Stimulated activated CD4-positive, alpha-beta T cell treated with anti-CD3 and anti-CD28 coated beads, Interleukin-1b, Interleukin-23, amount 100 ng/mL, for 4 hours (primary cell): ENCODE data around the gene CYSTM1.
A peak's percentile ranks its signal among the peaks of the same experiment; 100 is the strongest.

Source experiments
- DNase-seq, 2 donors: peaks; one replicate each; pipeline ENCODE4 v3.0.0-alpha.2; 2020; ENCODE audit warnings: low read depth in 2 of 2

CYSTM1 gene

DNA sequence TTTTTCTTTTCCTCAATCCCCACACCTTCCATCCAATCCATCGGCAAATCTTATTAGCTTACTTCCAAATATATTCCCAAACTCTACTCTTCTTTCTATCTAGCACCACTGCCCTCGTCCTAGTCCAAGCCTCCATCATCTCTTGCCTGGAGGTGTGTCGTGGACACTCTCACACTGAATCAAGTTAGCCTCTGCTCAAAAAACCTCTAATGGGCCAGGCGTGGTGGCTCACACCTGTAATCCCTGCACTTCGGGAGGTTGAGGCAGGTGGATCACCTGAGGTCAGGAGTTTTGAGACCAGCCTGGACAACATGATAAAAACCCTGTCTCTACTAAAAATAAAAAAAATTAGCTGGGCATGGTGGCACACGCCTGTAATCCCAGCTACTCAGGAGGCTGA, 81.7 kb downstream of the CYSTM1 start:
- no peak for DNase-seq

DNA sequence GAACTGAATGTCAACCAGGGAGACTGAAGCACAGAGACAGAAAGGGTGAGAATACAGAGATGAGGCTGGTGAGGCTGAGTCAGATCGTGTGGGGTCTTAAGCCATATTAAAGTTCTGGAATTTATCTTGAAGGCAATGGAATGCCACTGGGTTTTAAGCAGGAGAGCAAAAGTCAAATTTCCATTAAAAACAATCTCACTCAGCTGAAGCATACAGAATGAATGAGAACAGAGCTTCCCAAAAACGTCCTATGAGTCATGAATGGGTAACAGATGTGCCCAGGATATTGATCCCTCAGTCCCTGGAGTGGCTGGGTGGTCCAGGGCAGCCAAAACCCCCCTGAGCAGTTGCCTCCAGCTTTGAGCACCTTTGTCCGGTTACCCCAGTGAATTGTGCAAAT, 83.0 kb downstream of the CYSTM1 start:
- DNase-seq = no peak

GRCh38 chr5:140258873-140259272, 83.9 kb downstream of the CYSTM1 start:
- no peak for DNase-seq

- no peak for DNase-seq
These were observed 84.5 kb downstream of the CYSTM1 start for GRCh38 chr5:140259500-140259899.

GRCh38 chr5:140260089-140260656, 85.2 kb downstream of the CYSTM1 start:
- no peak for DNase-seq

DNA sequence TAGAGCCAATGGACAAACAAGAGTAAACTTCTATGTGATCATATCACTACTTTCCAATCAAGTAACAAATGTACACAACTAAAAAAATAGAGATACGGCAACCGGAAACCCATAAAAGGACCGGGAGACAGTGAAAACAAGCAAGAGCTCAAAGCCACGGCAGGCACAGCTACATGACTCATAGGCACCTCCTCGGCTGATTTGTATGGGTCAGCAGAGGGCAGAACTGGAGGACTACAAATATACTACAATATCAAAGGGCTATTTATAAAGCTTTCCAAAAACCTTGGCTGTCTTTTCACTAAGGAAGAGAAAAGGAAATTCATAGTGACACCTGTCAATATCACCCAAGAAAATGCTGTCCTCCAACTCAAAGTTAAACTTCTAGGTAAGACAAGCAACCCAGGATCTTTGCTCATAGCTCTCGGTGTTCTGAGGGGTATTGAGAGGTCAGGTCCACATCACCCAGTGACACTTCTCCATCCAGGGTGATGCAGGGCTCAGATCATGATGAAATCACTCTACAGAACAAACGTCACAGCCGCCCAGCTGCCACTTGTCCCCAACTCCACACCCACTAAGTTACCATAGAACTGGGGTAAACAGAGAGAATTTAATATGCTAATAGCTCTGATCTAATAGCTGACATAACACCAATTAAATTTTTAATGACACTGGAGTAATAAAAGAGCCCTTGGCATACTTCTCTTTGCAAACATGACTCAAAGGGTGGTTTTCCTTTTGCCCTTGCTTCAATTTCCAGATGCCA, 86.6 kb downstream of the CYSTM1 start:
- peak in 1 of 2 donors; percentile 6 for DNase-seq

DNA sequence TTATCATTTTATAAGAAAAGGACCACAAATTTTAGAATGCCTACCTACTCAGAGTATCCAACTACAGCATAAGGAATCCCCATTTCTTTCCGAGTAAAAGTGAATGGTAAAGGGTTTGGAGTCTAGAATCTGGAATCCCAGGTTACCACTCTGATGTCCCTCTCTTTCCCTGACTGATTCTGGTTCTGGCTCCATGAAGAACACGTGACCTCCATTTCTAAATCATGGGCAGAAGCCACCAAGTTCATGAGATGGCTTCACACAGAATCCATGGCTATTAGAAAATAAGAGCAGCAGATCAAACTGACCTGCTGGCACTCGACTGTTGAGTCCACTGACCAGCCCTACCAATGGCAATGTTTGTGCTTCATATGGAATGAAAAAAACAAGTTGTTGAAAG, 87.2 kb downstream of the CYSTM1 start:
- no peak for DNase-seq

GRCh38 chr5:140262839-140263238, 87.9 kb downstream of the CYSTM1 start:
- DNase-seq = no peak

- no peak for DNase-seq
These were observed 90.9 kb downstream of the CYSTM1 start for GRCh38 chr5:140265845-140266244.

DNA sequence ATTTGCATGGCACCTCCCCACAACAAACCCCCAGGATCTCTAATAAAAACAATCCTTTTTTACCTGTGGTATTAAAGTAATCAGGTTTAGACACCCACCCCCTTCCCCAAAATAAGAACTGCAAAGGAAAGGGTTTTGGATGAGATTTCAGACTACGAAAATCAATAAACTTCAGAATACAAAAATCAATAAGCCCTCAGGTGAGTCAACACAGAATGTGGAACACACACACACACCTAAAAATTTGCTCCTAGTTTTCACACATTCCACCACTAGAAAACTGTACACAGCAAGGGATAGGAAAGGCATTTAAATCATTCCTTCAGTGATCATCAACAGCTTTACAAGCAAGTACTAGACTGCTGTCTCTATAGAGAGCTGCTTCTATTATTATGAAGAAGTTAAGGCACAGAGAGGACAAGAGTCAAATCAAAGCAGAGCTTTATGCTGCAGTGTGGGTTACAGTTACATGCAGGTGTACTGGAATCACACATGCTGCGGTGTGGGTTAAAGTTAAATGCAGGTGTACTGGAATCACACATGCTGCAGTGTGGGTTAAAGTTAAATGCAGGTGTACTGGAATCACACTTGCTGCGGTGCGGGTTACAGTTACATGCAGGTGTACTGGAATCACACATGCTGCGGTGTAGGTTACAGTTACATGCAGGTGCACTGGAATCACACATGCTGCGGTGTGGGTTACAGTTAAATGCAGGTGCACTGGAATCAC, 91.6 kb downstream of the CYSTM1 start:
- no peak for DNase-seq

GRCh38 chr5:140267201-140267540, 92.2 kb downstream of the CYSTM1 start:
- DNase-seq = no peak

GRCh38 chr5:140267559-140268018, 92.6 kb downstream of the CYSTM1 start:
- no peak for DNase-seq

DNA sequence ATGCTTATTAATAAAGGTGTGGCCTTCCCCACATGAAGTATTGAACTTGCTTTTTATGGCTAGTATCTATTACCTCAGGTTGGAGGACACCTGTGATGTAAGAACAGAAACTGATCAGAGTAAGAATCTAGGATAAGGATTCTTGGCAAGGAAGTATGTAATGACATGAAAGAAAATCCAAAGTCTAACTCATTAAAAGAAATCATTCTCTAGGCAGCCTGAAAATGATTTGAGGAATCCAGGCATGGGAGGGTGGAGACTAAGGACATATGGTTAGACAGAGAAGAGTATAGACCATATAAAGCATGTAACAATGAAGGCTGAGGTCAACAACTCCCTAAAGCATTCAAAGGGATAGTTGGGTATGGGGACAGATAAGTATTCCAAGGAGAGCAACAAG, 95.0 kb downstream of the CYSTM1 start:
- no peak for DNase-seq

DNA sequence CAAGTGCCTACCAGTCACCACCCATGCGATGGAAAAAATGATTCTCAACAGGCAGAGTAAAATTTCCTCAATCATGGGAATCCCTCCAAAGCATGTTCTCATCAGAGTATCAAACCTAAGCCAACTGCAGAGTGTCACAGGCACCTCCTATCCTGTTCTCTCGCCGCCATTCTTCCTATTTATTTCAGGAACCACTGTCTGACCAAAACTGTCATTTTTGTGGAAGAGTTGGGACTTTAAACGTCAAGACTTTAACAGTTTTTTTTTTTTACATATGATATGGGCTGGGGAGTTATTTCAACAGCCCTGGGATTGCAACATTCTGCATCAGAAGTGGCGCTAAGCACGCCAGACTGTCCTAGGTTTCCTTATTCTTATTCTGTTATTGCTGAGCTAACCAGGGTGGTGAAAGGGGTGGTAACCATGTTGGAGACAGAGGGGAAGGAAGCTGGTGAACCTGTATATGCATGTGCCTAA, 98.5 kb downstream of the CYSTM1 start:
- DNase-seq = no peak

DNA sequence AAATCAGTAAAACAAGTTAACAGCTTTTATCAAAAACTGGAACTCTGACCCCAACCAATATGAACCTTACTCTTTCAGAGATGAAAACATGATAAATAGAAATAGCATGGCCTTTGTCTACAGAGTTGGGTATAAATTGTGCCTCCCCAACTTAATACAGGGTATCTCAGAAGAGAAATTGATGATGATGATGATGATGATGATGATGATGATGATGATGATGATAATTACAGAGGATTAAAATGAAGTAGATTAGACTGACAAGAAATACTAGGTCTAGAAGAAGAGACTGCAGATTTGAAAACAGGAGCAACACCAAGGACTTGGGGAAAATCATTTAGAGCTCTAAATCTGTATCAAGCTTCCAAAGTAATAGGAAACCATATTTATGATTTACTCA, 100.8 kb downstream of the CYSTM1 start:
- no peak for DNase-seq

- no peak for DNase-seq
These were observed 107.3 kb downstream of the CYSTM1 start for GRCh38 chr5:140282266-140282665.

GRCh38 chr5:140284013-140284412, 109.0 kb downstream of the CYSTM1 start:
- no peak for DNase-seq

DNA sequence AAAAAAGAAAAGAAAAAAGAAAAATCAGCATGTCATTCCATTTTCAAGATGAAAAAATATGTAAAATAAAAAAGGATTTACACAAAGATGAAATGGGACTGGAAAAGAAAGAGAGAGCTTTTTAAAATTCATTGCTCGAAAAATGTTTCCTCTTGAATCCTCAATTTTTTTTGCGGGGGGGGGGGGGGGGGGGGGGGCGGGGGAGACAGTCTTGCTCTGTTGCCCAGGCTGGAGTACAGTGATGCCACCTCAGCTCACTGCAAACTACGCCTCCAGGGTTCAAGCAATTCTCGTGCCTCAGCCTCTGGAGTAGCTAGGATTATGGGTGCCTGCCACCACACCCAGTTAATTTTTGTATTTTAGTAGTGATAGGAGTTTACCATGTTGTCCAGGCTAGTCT, 111.4 kb downstream of the CYSTM1 start:
- DNase-seq = no peak

DNA sequence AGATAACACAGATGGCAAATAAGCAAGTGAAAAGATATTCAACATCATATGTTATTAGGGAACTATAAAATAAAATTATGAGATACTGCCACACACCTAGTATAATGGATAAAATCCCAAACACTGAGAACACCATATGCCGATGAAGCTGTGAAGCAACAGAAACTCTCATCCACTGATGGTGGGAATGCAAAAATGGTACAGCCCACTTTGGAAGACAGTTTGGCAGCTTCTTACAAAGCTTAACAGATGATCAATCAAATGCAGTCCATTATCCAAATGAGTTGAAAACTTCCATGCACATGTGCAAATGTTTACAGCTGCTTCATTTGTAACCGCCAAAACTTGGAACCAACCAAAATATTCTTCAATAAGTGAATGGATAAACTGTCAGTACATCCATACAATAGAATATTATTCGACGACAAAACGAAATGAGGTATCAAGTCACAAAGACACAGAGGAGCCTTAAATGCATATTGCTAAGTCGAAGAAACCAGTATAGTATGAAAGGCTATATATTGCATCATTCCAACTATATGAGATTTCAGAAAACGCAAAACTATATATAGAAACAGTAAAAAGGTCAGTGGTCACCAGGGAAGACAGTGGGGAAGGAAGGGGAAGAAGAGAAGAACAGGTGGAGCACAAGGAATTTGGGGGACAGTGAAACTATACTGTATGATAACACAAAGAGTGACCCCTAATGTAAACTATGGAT, 113.0 kb downstream of the CYSTM1 start:
- DNase-seq = no peak

- no peak for DNase-seq
These were observed 117.4 kb downstream of the CYSTM1 start for GRCh38 chr5:140292212-140293036.
